ENCODE results near the gene PACRG. TPM values are rescaled to one million over a fixed set of nuclear protein-coding genes. Genes with fewer than 3 reads are reported as not detected.

PACRG gene
- total and polyA plus RNA-seq, 2 donors (not counting 3 experiments of a cell fraction or from before 2014, with no cell fraction given): 0.08 TPM; not detected in 1

DNA sequence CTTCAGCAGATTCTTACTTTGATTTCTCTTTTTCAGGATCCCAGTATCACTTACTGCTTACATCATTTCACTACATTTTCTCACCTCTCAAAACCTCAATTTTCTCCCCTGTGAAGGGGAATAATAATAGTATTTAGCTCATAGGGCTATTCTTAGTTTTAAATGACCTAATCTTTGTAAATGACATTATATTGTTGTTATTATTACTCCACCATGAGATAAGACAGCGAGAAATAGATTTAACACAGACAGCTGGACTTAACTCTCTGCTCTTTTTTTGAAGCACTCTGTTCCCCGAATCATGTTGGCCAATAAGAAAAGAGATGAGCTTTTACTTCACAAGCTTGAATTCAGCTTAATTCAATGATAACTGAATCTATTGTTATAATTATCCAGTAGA is 578.2 kb downstream of the PACRG start:
- no TSS peak for BruUV-seq (replicated peaks)
- peaks cover 14% of the 10 kb centered on the region for H3K4me1 ChIP-seq (ENCODE audit: control insufficient read depth, extremely low read depth, insufficient read depth, low read length)
- intact Hi-C loops (cut with micrococcal nuclease): no loop called here
- no peak overlapping the region for H2AFZ ChIP-seq (ENCODE audit: low read depth, low read length)
- H3K79me2 ChIP-seq (ENCODE audit: control insufficient read depth, insufficient read depth, low read length): no peaks in the 10 kb centered on the region
- H3K36me3 ChIP-seq (ENCODE audit: control insufficient read depth in 2 of 2, extremely low read depth in 1 of 2, insufficient read depth in 2 of 2, low read length in 2 of 2): no peaks in the 10 kb centered on the region
- no peaks in the 10 kb centered on the region for H3K9me1 ChIP-seq (replicated peaks; ENCODE audit: control insufficient read depth, extremely low read depth, insufficient read depth, low read length)
- H3K9ac ChIP-seq (replicated peaks; ENCODE audit: extremely low read depth, insufficient read depth, low read length): no peak overlapping the region
- POLR2A ChIA-PET: no interaction called here
- no peak for DNase-seq (ENCODE audit: low read depth, low spot score)
- no peak overlapping the region for H3K4me2 ChIP-seq (ENCODE audit: insufficient read depth, low read length)
- no peak overlapping the region for H3K27ac ChIP-seq (ENCODE audit: insufficient read depth, low read depth, low read length)
- dilution Hi-C loops (cut with MboI; ENCODE audit: extremely low pct_ligation_motif_present, low sequenced_read_pairs): no loop called here
- no peak overlapping the region for H3K4me3 ChIP-seq (replicated peaks in 1 of 3; ENCODE audit: insufficient read depth in 1 of 3, low read depth in 1 of 3, low read length in 3 of 3)
- no peaks in the 10 kb centered on the region for H3K27me3 ChIP-seq (ENCODE audit: control insufficient read depth in 2 of 2, insufficient read depth in 2 of 2, low read length in 2 of 2)
- CTCF ChIA-PET: interaction anchor here (1.2 to 4.4 kb wide), 3 partner anchors 9 to 49 kb away, joined by 4 to 26 read pairs (median 5); no protein-coding TSS in a partner anchor
- FAIRE-seq: no peak
- H3K9me3 ChIP-seq (replicated peaks; ENCODE audit: control insufficient read depth, insufficient read depth, low read length): no peaks in the 10 kb centered on the region
- TF ChIP-seq GATA2 (IDR thresholded peaks at IDR 0.05; ENCODE audit: insufficient read depth, insufficient read length, low read depth, low read length) (no peak), MYC (IDR thresholded peaks at IDR 0.05; ENCODE audit: low read depth, low read length) (no peak), POLR2AphosphoS5 (IDR thresholded peaks at IDR 0.05; ENCODE audit: insufficient read depth, low read depth, low read length) (no peak), FOS (IDR thresholded peaks at IDR 0.05; ENCODE audit: borderline replicate concordance, insufficient read depth, low read length) (no peak), MAX (IDR thresholded peaks at IDR 0.05; ENCODE audit: insufficient read depth, insufficient read length) (no peak), EZH2 (IDR thresholded peaks at IDR 0.05; ENCODE audit: borderline replicate concordance, low read depth, low read length, severe bottlenecking) (no peak), JUN (IDR thresholded peaks at IDR 0.05; ENCODE audit: borderline replicate concordance, insufficient read depth, insufficient read length, low read depth) (no peak), POLR2A (IDR thresholded peaks at IDR 0.05; ENCODE audit: low read depth, low read length) (no peak)
- TF ChIP-seq, protein P1, sequence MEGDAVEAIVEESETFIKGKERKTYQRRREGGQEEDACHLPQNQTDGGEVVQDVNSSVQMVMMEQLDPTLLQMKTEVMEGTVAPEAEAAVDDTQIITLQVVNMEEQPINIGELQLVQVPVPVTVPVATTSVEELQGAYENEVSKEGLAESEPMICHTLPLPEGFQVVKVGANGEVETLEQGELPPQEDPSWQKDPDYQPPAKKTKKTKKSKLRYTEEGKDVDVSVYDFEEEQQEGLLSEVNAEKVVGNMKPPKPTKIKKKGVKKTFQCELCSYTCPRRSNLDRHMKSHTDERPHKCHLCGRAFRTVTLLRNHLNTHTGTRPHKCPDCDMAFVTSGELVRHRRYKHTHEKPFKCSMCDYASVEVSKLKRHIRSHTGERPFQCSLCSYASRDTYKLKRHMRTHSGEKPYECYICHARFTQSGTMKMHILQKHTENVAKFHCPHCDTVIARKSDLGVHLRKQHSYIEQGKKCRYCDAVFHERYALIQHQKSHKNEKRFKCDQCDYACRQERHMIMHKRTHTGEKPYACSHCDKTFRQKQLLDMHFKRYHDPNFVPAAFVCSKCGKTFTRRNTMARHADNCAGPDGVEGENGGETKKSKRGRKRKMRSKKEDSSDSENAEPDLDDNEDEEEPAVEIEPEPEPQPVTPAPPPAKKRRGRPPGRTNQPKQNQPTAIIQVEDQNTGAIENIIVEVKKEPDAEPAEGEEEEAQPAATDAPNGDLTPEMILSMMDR (IDR thresholded peaks at IDR 0.05; ENCODE audit: extremely low read depth in 1 of 2, insufficient read depth in 1 of 2, low read depth in 1 of 2, low read length in 2 of 2): no peak
- no peaks in the 10 kb centered on the region for H4K20me1 ChIP-seq (replicated peaks; ENCODE audit: control insufficient read depth, extremely low read depth, insufficient read depth, low read length)
